Measurements from ENCODE around the gene RASGRF2. TPM values are rescaled to one million over a fixed set of nuclear protein-coding genes. Genes with fewer than 3 reads are reported as not detected.

Gene RASGRF2, protein sequence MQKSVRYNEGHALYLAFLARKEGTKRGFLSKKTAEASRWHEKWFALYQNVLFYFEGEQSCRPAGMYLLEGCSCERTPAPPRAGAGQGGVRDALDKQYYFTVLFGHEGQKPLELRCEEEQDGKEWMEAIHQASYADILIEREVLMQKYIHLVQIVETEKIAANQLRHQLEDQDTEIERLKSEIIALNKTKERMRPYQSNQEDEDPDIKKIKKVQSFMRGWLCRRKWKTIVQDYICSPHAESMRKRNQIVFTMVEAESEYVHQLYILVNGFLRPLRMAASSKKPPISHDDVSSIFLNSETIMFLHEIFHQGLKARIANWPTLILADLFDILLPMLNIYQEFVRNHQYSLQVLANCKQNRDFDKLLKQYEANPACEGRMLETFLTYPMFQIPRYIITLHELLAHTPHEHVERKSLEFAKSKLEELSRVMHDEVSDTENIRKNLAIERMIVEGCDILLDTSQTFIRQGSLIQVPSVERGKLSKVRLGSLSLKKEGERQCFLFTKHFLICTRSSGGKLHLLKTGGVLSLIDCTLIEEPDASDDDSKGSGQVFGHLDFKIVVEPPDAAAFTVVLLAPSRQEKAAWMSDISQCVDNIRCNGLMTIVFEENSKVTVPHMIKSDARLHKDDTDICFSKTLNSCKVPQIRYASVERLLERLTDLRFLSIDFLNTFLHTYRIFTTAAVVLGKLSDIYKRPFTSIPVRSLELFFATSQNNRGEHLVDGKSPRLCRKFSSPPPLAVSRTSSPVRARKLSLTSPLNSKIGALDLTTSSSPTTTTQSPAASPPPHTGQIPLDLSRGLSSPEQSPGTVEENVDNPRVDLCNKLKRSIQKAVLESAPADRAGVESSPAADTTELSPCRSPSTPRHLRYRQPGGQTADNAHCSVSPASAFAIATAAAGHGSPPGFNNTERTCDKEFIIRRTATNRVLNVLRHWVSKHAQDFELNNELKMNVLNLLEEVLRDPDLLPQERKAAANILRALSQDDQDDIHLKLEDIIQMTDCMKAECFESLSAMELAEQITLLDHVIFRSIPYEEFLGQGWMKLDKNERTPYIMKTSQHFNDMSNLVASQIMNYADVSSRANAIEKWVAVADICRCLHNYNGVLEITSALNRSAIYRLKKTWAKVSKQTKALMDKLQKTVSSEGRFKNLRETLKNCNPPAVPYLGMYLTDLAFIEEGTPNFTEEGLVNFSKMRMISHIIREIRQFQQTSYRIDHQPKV (N-terminal part only)
- total RNA-seq: 2.6 and 9.0 TPM in 2 replicates

DNA sequence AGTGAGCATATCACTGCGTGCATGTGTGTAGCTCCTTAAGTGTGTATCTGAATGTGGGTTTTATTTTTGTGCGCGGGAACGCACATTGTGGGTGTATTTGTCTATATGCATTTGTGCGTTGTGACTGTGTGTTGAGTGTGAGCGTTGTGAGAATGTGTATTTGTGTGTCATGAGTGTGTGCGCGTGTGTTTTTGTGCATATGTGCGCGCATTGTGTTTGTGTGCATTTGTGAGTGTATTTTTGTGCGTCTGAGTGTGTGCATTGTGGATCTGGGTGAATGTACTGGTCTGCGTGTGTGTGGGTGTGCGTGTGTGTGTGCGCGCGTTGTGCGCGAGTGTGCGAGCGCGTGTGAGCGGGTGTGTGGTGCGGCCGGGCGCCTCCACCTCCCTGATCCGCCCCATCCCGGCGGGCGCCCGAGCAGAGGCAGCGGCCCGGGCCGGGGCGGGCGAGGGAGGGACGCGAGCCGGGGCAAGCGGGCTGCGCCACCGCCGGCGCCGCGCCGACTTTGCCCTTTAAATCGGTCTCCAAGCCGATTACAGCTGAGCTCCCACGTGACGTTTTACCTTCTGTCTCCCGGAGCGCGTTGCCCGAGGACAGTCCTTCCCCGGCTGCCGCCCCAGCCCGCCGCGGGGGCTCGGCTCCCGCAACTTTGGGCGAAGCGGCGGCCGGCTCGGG, at the start of gene RASGRF2:
RASGRF2 (plus strand) TSS at position 596 of the 675 bp plus-strand sequence. CDS start 376 bp downstream, outside the sequence.
- DNase-seq (ENCODE audit: low read depth): no peak
- TF ChIP-seq, protein P1, sequence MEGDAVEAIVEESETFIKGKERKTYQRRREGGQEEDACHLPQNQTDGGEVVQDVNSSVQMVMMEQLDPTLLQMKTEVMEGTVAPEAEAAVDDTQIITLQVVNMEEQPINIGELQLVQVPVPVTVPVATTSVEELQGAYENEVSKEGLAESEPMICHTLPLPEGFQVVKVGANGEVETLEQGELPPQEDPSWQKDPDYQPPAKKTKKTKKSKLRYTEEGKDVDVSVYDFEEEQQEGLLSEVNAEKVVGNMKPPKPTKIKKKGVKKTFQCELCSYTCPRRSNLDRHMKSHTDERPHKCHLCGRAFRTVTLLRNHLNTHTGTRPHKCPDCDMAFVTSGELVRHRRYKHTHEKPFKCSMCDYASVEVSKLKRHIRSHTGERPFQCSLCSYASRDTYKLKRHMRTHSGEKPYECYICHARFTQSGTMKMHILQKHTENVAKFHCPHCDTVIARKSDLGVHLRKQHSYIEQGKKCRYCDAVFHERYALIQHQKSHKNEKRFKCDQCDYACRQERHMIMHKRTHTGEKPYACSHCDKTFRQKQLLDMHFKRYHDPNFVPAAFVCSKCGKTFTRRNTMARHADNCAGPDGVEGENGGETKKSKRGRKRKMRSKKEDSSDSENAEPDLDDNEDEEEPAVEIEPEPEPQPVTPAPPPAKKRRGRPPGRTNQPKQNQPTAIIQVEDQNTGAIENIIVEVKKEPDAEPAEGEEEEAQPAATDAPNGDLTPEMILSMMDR (conservative IDR thresholded peaks at IDR 0.05; ENCODE audit: low read depth, low read length): no peak

DNA sequence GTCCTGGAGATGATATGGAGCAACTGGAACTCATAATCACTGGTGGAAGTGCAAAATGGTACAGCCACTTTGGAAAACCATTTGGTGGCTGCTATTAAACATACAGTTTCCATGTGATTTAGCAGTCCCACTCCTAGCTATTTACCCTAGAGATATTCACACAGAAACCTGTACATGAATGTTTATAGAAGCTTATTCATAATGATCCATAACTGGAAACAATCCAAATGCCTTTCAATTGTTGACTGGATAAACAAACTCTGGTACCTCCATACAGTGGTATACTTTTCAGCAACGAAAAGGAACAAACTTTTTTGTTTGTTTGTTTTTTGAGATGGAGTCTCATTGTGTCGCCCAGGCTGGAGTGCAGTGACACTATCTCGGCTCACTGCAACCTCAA, 47.7 kb upstream of the RASGRF2 start:
- TF ChIP-seq, protein P1 (conservative IDR thresholded peaks at IDR 0.05; ENCODE audit: low read depth, low read length): no peak
- no peak overlapping the region for H3K4me3 ChIP-seq (ENCODE audit: low read depth, low read length)
- no peak for DNase-seq (ENCODE audit: low read depth)

More for the DNA sequence above, at the start of gene RASGRF2:
- H3K4me3 ChIP-seq (ENCODE audit: low read depth, low read length): peak within 1 kb of the TSS; percentile 70

DNA sequence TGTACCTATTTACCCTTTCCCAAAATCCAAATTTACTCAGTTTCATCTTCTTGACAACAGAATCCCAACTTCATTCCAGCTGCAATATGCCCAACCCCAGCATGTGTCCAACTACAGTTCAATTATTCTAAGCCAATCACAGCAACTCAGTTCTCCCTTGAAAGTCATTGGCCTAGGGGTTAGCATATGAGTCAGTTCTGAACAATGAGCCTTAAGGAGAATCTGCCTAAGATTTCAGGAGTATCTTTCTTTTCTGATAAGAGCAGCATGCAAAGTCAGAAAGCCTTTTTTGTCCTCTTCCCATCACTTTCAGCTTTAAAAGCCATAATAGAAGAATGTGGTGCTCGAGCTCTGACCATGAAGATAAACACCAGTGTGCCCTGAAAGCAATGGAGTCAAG, 44.4 kb upstream of the RASGRF2 start:
- H3K4me3 ChIP-seq (ENCODE audit: low read depth, low read length): no peak overlapping the region
- DNase-seq (ENCODE audit: low read depth): no peak
- TF ChIP-seq, protein P1 (conservative IDR thresholded peaks at IDR 0.05; ENCODE audit: low read depth, low read length): no peak

DNA sequence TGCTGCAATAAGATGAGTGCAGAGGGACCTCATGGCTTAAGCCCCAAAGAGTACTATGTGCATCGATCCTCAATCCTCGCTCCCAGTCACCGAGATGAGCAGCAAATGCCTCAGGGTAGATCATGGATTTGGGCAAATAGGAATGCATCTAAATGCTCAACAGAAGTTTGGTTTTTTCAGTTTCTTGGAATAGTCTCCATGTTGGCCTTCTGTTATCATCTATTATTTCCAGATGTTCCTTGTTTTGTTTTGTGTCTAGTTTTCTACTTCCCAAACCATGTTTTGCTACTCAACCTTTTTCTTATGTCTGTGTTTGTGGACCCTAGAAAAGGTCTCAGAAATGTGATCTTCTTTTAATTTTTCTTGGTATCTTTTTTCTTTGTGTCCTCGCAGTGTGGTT, 43.5 kb upstream of the RASGRF2 start:
- no peak for DNase-seq (ENCODE audit: low read depth)
- TF ChIP-seq, protein P1 (conservative IDR thresholded peaks at IDR 0.05; ENCODE audit: low read depth, low read length): no peak
- no peak overlapping the region for H3K4me3 ChIP-seq (ENCODE audit: low read depth, low read length)

DNA sequence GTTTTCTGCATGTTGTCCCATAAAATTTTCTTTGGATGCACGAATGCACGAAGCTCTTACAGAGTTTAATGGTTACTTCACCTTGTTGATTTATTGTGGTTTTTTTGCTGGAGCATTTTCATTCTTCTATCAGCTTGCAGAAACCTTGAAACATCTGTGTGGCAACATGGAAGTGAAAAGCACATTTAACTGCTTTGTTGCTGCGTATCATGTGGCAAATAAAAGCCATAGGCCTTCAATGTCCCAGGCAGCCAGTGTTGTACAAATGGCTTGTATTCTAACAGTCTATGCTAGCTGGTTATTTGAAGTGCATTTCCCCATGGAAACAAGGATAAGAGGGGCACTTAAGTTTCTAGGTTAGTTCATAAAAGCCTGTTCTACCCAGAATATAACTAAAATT, 42.5 kb upstream of the RASGRF2 start:
- no peak overlapping the region for H3K4me3 ChIP-seq (ENCODE audit: low read depth, low read length)
- DNase-seq (ENCODE audit: low read depth): no peak
- TF ChIP-seq, protein P1 (conservative IDR thresholded peaks at IDR 0.05; ENCODE audit: low read depth, low read length): no peak

DNA sequence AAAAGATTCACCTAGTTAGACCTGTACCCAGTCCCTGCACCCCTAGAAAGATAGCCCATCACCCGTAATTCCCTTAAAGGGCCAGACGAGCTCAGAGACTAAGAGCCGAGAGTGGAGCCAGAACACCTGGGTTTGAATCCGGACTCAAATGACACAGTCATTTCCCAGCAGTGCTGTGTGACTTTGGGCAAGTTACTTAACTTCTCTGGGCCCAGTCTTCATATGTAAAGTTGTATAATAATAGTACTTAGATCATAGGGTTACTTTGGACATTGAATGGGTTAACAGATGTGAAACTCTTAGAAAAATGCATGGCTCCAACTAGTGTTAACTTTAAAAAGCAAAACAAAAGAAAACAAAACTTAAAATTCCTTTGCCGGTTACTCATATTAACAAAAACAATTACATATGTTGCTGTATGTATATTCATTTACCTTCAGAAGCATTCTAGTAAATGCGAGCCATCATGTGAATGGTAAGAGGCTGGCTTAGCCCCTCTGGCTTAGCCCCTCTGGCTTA, 40.4 kb upstream of the RASGRF2 start:
- H3K4me3 ChIP-seq (ENCODE audit: low read depth, low read length): no peak overlapping the region
- TF ChIP-seq, protein P1 (conservative IDR thresholded peaks at IDR 0.05; ENCODE audit: low read depth, low read length): no peak
- no peak for DNase-seq (ENCODE audit: low read depth)

All from epithelial cell of proximal tubule (primary cell).